ENCODE data around the gene ICOSLG.
"Not testable (repeated sequence)": the region's sequence is repeated elsewhere in the genome, so short reads cannot be mapped to it uniquely, and the experiment has no call there.

DNA sequence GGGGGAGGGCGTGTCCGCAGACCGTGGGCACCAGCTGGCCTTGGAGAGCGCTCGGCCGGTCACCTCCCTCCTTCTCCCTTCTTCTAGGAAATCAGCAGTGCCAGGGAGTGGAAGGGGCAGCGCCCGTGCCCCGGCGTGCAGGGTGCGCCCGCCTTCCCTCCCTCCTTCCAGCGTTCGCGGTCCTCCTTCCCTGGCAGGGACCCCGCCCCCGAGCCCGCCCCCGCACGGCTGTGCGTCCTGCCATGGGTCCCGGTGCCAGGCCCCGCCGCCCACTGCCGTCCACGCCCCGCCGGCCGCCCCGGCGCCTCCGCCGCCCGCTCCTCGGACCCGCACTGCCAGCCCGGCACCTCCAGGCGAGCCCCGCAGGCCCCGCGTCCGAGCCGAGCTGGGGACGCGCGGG, 390 bp downstream of the ICOSLG start:
- not testable (repeated sequence) for TF ChIP-seq CTCF, POLR2A (IDR thresholded peaks at IDR 0.05)

Measured in uterus (tissue), 2 donors.